ENCODE measurements around the gene TEX48.

Gene TEX48

GRCh38 chr9:114693248-114693855 lies 11.4 kb upstream of the TEX48 start:
- no peak for DNase-seq (ENCODE audit: low read depth)

- no peak for DNase-seq (ENCODE audit: low read depth)
Measured at GRCh38 chr9:114691956-114692295, 9.9 kb upstream of the TEX48 start.

GRCh38 chr9:114691046-114691955 lies 9.3 kb upstream of the TEX48 start:
- peak; percentile 86 for DNase-seq (ENCODE audit: low read depth)

- DNase-seq (ENCODE audit: low read depth): no peak
Measured at GRCh38 chr9:114690308-114690707, 8.3 kb upstream of the TEX48 start.

GRCh38 chr9:114689813-114690212 lies 7.8 kb upstream of the TEX48 start:
- DNase-seq (ENCODE audit: low read depth): no peak

- DNase-seq (ENCODE audit: low read depth): no peak
Measured at GRCh38 chr9:114688909-114689610, 7.1 kb upstream of the TEX48 start.

- no peak for DNase-seq (ENCODE audit: low read depth)
Measured at GRCh38 chr9:114688379-114688778, 6.4 kb upstream of the TEX48 start.

GRCh38 chr9:114687034-114687433 lies 5.0 kb upstream of the TEX48 start:
- DNase-seq (ENCODE audit: low read depth): no peak

GRCh38 chr9:114685951-114686350 lies 4.0 kb upstream of the TEX48 start:
- no peak for DNase-seq (ENCODE audit: low read depth)

GRCh38 chr9:114684036-114684435 lies 2.0 kb upstream of the TEX48 start:
- no peak for DNase-seq (ENCODE audit: low read depth)

- no peak for DNase-seq (ENCODE audit: low read depth)
Measured at GRCh38 chr9:114682846-114683245, 854 bp upstream of the TEX48 start.

- no peak for DNase-seq (ENCODE audit: low read depth)
Measured at GRCh38 chr9:114680259-114681001, 1.6 kb downstream of the TEX48 start.

GRCh38 chr9:114678795-114679194 lies 3.2 kb downstream of the TEX48 start:
- DNase-seq (ENCODE audit: low read depth): no peak

- no peak for DNase-seq (ENCODE audit: low read depth)
Measured at GRCh38 chr9:114678130-114678529, 3.9 kb downstream of the TEX48 start.

GRCh38 chr9:114677418-114677817 lies 4.6 kb downstream of the TEX48 start:
- DNase-seq (ENCODE audit: low read depth): peak; percentile 98

- DNase-seq (ENCODE audit: low read depth): no peak
Measured at GRCh38 chr9:114676901-114677300, 5.1 kb downstream of the TEX48 start.

GRCh38 chr9:114674798-114675540 lies 7.0 kb downstream of the TEX48 start:
- no peak for DNase-seq (ENCODE audit: low read depth)

GRCh38 chr9:114674076-114674797 lies 7.8 kb downstream of the TEX48 start:
- DNase-seq (ENCODE audit: low read depth): no peak

- DNase-seq (ENCODE audit: low read depth): no peak
Measured at GRCh38 chr9:114671605-114672004, 10.4 kb downstream of the TEX48 start.

GRCh38 chr9:114669961-114670360 lies 12.0 kb downstream of the TEX48 start:
- DNase-seq (ENCODE audit: low read depth): no peak

GRCh38 chr9:114668146-114668545 lies 13.8 kb downstream of the TEX48 start:
- no peak for DNase-seq (ENCODE audit: low read depth)
